Breast epithelium (tissue), 4 donors: ENCODE results near the gene EHMT2. TPM values are rescaled to one million over a fixed set of nuclear protein-coding genes. Genes with fewer than 3 reads are reported as not detected.

Experiments used
- DNase-seq, 2 donors: peaks; one replicate each; pipeline ENCODE4 v3.0.0-alpha.2; 2019; ENCODE audit warnings: low spot score in 2 of 2
- H3K27ac ChIP-seq, 2 donors: fragments of 200-600 bp; sonication (generic) in 1 of 2; one replicate each; pipeline ENCODE4 v1.5.1; 2016 to 2019; ENCODE audit warnings: mild to moderate bottlenecking in 1 of 2
- H3K27me3 ChIP-seq, 2 donors: fragments of 200-600 bp; sonication (generic) in 1 of 2; one replicate each; pipeline versions ENCODE4 v1.5.1 to v1.6.0; 2017 to 2019; ENCODE audit warnings: control low read depth in 1 of 2, mild to moderate bottlenecking in 1 of 2
- H3K36me3 ChIP-seq: fragments of 200-600 bp; one replicate; pipeline ENCODE4 v1.5.1; 2019
- H3K4me1 ChIP-seq, 2 donors: fragments of 200-600 bp; sonication (generic); one replicate each; pipeline ENCODE4 v1.5.1; 2016 to 2019; ENCODE audit warnings: control low read depth in 1 of 2
- H3K4me3 ChIP-seq, 3 donors: fragments of 200-600 bp; sonication (generic); 1 replicate in 2 of 3; 2 replicates in 1 of 3; pipeline ENCODE4 v1.5.1; 2016 to 2019; ENCODE audit warnings: mild to moderate bottlenecking in 3 of 3, moderate library complexity in 2 of 3
- H3K9me3 ChIP-seq, 2 donors: fragments of 200-600 bp; sonication (generic) in 1 of 2; one replicate each; pipeline ENCODE4 v1.5.1; 2016 to 2019; ENCODE audit warnings: control low read depth in 1 of 2
- CTCF ChIP-seq, 3 donors: fragments of 450-650 bp; IDR thresholded peaks; one replicate each; pipeline ENCODE4 v1.5.1; 2016 to 2017; ENCODE audit warnings: antibody characterized with exemption in 3 of 3, mild to moderate bottlenecking in 3 of 3, moderate library complexity in 3 of 3
- POLR2A ChIP-seq: fragments of 450-650 bp; IDR thresholded peaks from one replicate; pipeline ENCODE4 v1.6.1; 2016; ENCODE audit warnings: antibody characterized with exemption, mild to moderate bottlenecking, moderate library complexity
- POLR2AphosphoS5 ChIP-seq, 3 donors: sonication (generic); formaldehyde crosslinking; IDR thresholded peaks; one replicate each; pipeline ENCODE4 v1.6.1; 2017; ENCODE audit warnings: antibody characterized with exemption in 3 of 3
- intact Hi-C: fragments of 100-400 bp; cut with DNase I; formaldehyde crosslinking; loops from one replicate; pipeline ENCODE4 v1.15.1; 2023; ENCODE audit warnings: low total_unique reads
- total RNA-seq, 3 donors: library from RNA; depleted of rRNA; stranded (reverse); fragments of >200 nt; gene quantifications; one replicate each; pipeline ENCODE4 v1.1.0, GENCODE V29; 2016

The EHMT2 gene
- total RNA-seq, 3 donors from 2014 or later: 34.6 to 37.5 (median 37.0) TPM

DNA sequence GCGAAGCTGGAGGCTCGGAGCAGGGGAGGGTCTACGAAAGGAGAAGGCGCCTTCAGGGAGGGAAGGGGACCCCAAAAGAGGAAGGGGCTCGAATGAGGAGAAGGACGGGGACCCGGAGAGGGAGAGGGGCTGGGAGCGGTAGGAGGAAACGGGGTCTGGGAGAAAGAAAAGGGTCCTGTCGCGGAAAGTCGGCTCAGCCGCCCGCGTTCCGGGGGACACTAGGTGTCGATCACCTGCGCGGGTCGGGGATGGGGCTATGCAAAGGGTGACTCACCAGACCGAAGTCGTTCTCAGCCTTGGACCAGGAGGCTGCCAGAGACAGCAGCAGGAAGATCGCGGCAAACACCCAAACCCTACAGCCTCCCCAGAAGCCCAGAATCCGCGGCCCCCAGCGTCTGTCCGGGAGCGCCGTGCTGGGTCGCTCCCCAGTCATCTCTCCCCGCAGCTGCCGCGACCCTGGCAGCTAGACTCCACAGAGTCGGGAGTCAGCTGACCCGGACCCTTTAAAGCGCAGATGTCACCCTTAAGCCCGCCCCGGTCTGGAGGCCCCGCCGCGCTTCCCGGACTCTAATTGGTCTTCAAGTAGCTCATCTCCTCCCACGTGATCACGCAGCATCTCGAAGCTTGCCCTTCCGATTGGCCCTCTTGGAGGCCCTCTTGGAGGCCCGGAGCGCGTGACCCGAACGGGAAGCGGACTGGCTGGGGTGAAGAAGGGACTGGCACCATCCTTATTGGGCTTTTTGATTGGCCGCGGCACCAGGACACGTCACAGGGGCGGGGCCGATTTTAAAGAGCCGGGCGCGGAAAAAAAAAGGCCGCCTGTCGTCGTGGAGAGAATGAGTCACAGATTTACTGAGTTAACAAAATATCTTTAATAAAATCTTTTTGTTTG is 34.9 kb downstream of the EHMT2 start, which contains the start of gene NEU1:
Gene NEU1, minus strand, starts transcription at position 478 of the 892 bp plus-strand sequence. Its CDS starts 45 bp downstream, at position 433.
- H3K4me3 ChIP-seq: peak within 1 kb of the TSS; percentile 72 to 99 (median 82)
- no peaks in the 10 kb centered on the region for H3K27me3 ChIP-seq
- intact Hi-C loops: no loop called here
- no peak for TF ChIP-seq CTCF (IDR thresholded peaks at IDR 0.05)
- peak; percentile 96 for TF ChIP-seq POLR2A
- TF ChIP-seq POLR2AphosphoS5 (IDR thresholded peaks at IDR 0.05): peak; percentile 90 to 97 (median 93)
- H3K36me3 ChIP-seq: no peaks in the 10 kb centered on the region
- H3K4me1 ChIP-seq: peaks cover 5 to 6% of the 10 kb centered on the region in 2 donors
- H3K9me3 ChIP-seq: no peaks in the 10 kb centered on the region
- H3K27ac ChIP-seq: peak within 1 kb of the TSS; percentile 94 to 96
- DNase-seq: peak; percentile 99 to 100

- Histone ChIP-seq H3K4me3 (peak overlapping the region; percentile 72 to 99 (median 82)), H3K27me3 (no peaks in the 10 kb centered on the region), H3K27ac (peak overlapping the region; percentile 94 to 96), H3K4me1 (peaks cover 5 to 6% of the 10 kb centered on the region in 2 donors), H3K9me3 (no peaks in the 10 kb centered on the region), H3K36me3 (no peaks in the 10 kb centered on the region)
- TF ChIP-seq POLR2AphosphoS5 (IDR thresholded peaks at IDR 0.05) (no peak), CTCF (IDR thresholded peaks at IDR 0.05) (no peak), POLR2A (no peak)
- intact Hi-C loops: no loop called here
- no peak for DNase-seq
Observed at GRCh38 chr6:31861919-31862343, 35.6 kb downstream of the EHMT2 start.

GRCh38 chr6:31861150-31861549 is 36.3 kb downstream of the EHMT2 start:
- H3K4me1 ChIP-seq: peaks cover 5 to 6% of the 10 kb centered on the region in 2 donors
- no peak overlapping the region for H3K4me3 ChIP-seq
- no peaks in the 10 kb centered on the region for H3K36me3 ChIP-seq
- H3K27ac ChIP-seq: no peak overlapping the region
- no peaks in the 10 kb centered on the region for H3K27me3 ChIP-seq
- TF ChIP-seq CTCF (IDR thresholded peaks at IDR 0.05): no peak
- no peak for TF ChIP-seq POLR2AphosphoS5 (IDR thresholded peaks at IDR 0.05)
- H3K9me3 ChIP-seq: no peaks in the 10 kb centered on the region
- intact Hi-C loops: no loop called here
- no peak for DNase-seq

DNA sequence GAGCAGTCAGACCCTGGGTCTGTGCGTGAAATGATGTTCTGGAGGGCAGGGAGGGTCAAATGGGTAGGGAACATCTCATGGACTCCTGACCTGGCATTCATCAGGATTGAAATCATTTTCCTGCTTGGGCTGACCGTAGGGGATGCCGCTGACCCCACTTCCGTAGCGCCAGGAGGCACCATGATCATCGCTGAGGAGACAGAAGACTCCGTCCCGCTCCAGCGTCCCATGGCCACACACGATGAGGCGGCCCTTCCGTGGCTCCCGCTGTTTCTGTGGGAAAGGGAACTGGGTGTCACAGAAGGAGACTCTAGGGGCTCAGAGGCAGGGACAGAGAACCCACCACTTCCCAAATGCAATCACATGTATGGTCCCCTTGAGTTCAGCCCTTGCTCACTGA is 37.1 kb downstream of the EHMT2 start:
- no peaks in the 10 kb centered on the region for H3K36me3 ChIP-seq
- no peaks in the 10 kb centered on the region for H3K27me3 ChIP-seq
- H3K9me3 ChIP-seq: no peaks in the 10 kb centered on the region
- intact Hi-C loops: no loop called here
- no peak overlapping the region for H3K27ac ChIP-seq
- H3K4me3 ChIP-seq: no peak overlapping the region
- DNase-seq: no peak
- H3K4me1 ChIP-seq: peaks cover 5 to 6% of the 10 kb centered on the region in 2 donors
- TF ChIP-seq POLR2A (no peak), CTCF (IDR thresholded peaks at IDR 0.05) (no peak), POLR2AphosphoS5 (IDR thresholded peaks at IDR 0.05) (no peak)

GRCh38 chr6:31859923-31860322 is 37.6 kb downstream of the EHMT2 start:
- no peak for TF ChIP-seq POLR2A
- TF ChIP-seq CTCF (IDR thresholded peaks at IDR 0.05): no peak
- TF ChIP-seq POLR2AphosphoS5 (IDR thresholded peaks at IDR 0.05): no peak
- intact Hi-C loops: no loop called here

More at GRCh38 chr6:31859923-31860322, 37.6 kb downstream of the EHMT2 start:
- Histone ChIP-seq H3K4me1 (peaks cover 5 to 6% of the 10 kb centered on the region in 2 donors), H3K4me3 (no peak overlapping the region), H3K27ac (no peak overlapping the region), H3K36me3 (no peaks in the 10 kb centered on the region), H3K27me3 (no peaks in the 10 kb centered on the region), H3K9me3 (no peaks in the 10 kb centered on the region)
- DNase-seq: no peak
